ENCODE measurements around the gene ABI3BP.

- TF ChIP-seq CTCF (IDR thresholded peaks at IDR 0.05; ENCODE audit: low read depth, low read length, missing input control), result no peak
- no peak for TF ChIP-seq JUND (IDR thresholded peaks at IDR 0.05)
- TF ChIP-seq HNF4G (IDR thresholded peaks at IDR 0.05), result no peak
- no peak for TF ChIP-seq MAX (IDR thresholded peaks at IDR 0.05)
- no peak for TF ChIP-seq ZBTB33 (IDR thresholded peaks at IDR 0.05)
- no peak for TF ChIP-seq TAF1 (conservative IDR thresholded peaks at IDR 0.05)
Observed at GRCh38 chr3:100844063-100844936, 148.9 kb downstream of the ABI3BP start.
